Measurements from ENCODE around the gene THUMPD2. TPM values are rescaled to one million over a fixed set of nuclear protein-coding genes. Genes with fewer than 3 reads are reported as not detected.

Gene THUMPD2
- total RNA-seq, 1 donor from 2014 or later = 11.5 TPM

GRCh38 chr2:39693245-39693644, 85.8 kb downstream of the THUMPD2 start:
- TF ChIP-seq, protein P1, sequence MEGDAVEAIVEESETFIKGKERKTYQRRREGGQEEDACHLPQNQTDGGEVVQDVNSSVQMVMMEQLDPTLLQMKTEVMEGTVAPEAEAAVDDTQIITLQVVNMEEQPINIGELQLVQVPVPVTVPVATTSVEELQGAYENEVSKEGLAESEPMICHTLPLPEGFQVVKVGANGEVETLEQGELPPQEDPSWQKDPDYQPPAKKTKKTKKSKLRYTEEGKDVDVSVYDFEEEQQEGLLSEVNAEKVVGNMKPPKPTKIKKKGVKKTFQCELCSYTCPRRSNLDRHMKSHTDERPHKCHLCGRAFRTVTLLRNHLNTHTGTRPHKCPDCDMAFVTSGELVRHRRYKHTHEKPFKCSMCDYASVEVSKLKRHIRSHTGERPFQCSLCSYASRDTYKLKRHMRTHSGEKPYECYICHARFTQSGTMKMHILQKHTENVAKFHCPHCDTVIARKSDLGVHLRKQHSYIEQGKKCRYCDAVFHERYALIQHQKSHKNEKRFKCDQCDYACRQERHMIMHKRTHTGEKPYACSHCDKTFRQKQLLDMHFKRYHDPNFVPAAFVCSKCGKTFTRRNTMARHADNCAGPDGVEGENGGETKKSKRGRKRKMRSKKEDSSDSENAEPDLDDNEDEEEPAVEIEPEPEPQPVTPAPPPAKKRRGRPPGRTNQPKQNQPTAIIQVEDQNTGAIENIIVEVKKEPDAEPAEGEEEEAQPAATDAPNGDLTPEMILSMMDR (IDR thresholded peaks at IDR 0.05; ENCODE audit: insufficient read depth, low read length, poor library complexity, severe bottlenecking) = no peak
- no peak for DNase-seq (ENCODE audit: low read depth)
- H3K27me3 ChIP-seq (ENCODE audit: control insufficient read depth, insufficient read depth, low read length) = no peaks in the 10 kb centered on the region
- no peaks in the 10 kb centered on the region for H3K36me3 ChIP-seq (ENCODE audit: control insufficient read depth, insufficient read depth, low read length)
- no peak overlapping the region for H3K4me3 ChIP-seq (ENCODE audit: low read depth, low read length)

- TF ChIP-seq, protein P1 (IDR thresholded peaks at IDR 0.05; ENCODE audit: insufficient read depth, low read length, poor library complexity, severe bottlenecking) = no peak
- no peaks in the 10 kb centered on the region for H3K36me3 ChIP-seq (ENCODE audit: control insufficient read depth, insufficient read depth, low read length)
- DNase-seq (ENCODE audit: low read depth) = no peak
- no peaks in the 10 kb centered on the region for H3K27me3 ChIP-seq (ENCODE audit: control insufficient read depth, insufficient read depth, low read length)
- H3K4me3 ChIP-seq (ENCODE audit: low read depth, low read length) = no peak overlapping the region
Observed at GRCh38 chr2:39689876-39690275, 89.2 kb downstream of the THUMPD2 start.

DNA sequence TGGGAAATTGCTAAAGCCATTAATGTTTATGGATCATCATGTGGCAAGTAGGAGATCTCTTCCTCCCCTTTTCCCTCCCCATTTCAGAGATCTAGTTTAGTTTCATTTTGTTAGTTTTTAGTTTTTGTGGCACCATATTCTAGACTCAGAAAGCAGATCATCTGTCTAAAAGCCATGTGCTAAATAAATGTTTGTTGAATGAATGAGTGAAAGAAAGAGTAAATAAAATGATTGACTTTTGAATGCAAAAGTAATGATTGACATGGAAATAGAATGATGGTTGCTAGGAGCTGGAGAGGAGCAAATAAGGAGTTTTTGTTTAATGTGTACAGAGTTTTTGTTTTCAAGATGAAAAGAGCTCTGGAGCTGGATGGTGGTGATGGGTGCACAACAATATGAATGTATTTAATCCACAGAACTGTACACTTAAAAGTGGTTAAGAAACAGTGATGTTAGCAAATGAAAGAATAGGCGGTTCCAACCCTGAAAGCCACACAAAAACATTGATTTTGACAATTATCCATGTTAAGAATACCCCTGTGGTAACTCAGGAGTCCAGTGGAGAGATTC, 89.7 kb downstream of the THUMPD2 start:
- TF ChIP-seq, protein P1 (IDR thresholded peaks at IDR 0.05; ENCODE audit: insufficient read depth, low read length, poor library complexity, severe bottlenecking) = no peak
- no peak overlapping the region for H3K4me3 ChIP-seq (ENCODE audit: low read depth, low read length)
- H3K36me3 ChIP-seq (ENCODE audit: control insufficient read depth, insufficient read depth, low read length) = no peaks in the 10 kb centered on the region
- DNase-seq (ENCODE audit: low read depth) = no peak
- H3K27me3 ChIP-seq (ENCODE audit: control insufficient read depth, insufficient read depth, low read length) = no peaks in the 10 kb centered on the region

DNA sequence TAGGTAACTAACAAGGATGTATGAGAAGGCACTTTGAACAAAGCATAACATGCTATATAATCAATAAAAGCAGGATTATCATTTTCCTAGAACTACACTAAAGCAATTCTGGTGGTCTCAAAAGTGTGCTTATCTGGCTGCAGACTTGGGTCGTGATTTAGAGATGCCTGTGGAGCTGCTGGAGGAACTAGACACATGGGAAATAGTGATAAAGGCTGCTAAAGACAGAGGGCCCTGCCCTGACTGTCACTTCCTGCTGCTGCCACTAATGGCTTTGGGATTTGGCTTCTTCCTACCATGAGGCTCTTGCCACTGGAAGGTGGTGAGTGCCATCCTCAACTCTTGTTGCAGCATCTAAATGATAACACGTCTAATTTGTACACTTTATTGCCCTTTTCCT, 90.9 kb downstream of the THUMPD2 start:
- H3K36me3 ChIP-seq (ENCODE audit: control insufficient read depth, insufficient read depth, low read length) = no peaks in the 10 kb centered on the region
- H3K27me3 ChIP-seq (ENCODE audit: control insufficient read depth, insufficient read depth, low read length) = no peaks in the 10 kb centered on the region
- H3K4me3 ChIP-seq (ENCODE audit: low read depth, low read length) = no peak overlapping the region
- no peak for DNase-seq (ENCODE audit: low read depth)
- TF ChIP-seq, protein P1 (IDR thresholded peaks at IDR 0.05; ENCODE audit: insufficient read depth, low read length, poor library complexity, severe bottlenecking) = no peak

DNA sequence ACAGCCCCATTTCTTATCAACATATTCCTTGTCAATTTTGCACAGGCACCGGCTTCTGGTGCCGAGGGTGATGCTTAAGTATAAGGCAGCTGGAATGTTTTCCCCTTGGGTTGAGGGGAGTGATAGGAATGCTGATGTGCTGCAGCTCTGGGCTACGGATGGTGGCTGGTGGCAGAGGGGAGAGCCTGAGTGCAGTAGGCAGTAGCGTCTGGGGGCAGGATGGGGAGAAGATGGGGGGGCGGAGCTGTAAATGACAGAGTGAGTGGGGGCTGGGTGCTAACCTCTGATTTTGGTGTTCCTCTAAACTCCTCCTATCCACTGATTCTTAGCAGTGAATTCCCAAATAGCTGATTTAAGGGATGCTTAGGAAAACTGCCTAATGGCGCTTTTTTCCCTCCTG, 92.6 kb downstream of the THUMPD2 start:
- TF ChIP-seq, protein P1 (IDR thresholded peaks at IDR 0.05; ENCODE audit: insufficient read depth, low read length, poor library complexity, severe bottlenecking) = no peak
- Histone ChIP-seq H3K4me3 (ENCODE audit: low read depth, low read length) (no peak overlapping the region), H3K27me3 (ENCODE audit: control insufficient read depth, insufficient read depth, low read length) (no peaks in the 10 kb centered on the region), H3K36me3 (ENCODE audit: control insufficient read depth, insufficient read depth, low read length) (no peaks in the 10 kb centered on the region)
- DNase-seq (ENCODE audit: low read depth) = no peak

Other genes with a start within 250 kb of the THUMPD2 start
- 1.7 and 2.8 TPM in 2 replicates for gene TMEM178A, start 113.3 kb downstream of the THUMPD2 start, total RNA-seq

Data from kidney epithelial cell (primary cell).